ENCODE results near the gene DCTN1.

DCTN1 gene

GRCh38 chr2:74321737-74322136 lies 58.4 kb downstream of the DCTN1 start:
- no peak for DNase-seq (ENCODE audit: low spot score)

DNA sequence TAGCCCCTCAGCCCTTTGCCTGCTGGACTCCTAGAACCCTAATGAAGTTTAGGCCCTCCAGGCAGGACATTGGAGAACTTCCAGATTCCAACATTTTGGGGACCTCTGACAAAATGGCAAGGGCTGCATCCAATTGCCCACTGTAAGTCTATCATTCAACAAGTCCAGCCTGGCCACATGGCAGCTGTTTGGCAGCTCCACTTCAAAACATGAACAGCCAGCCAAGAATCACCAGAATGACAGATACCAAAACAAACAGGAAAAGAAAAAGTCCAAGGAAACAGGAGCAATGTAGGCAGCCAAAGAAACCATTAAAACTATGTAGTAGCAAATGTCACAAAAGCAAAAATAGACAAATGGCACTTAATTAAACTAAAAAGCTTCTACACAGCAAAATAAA lies 62.4 kb downstream of the DCTN1 start:
- DNase-seq (ENCODE audit: low spot score): peak; percentile 30

DNA sequence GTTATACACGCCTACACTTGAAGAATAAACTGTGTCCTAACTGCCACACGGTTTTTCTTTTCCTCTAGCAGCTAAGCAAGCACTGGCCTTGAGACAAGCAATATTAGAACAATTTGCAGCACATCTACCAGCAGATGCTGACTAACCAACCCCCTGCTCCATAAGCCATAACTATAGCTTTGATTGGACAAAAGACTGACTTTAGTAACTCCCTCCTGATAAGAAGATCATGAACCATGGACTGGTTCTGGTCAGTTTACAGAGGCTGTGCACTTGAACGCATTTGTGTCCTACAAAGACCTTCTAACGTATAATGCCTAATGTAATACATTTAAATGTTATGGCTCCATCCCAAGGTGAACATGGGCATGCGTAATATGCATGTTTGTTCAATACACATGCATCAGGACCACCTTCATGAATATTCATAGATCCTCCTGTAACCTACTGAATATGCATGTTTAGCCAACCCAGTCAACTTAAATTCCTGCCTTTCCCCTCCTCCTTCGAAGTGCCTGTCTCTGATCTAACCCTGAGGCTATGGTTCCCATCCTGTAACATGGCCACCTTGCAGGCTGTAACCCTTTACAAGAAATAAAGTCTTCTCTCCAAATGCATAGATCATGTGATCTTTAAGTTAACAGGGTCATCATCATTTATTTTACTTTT lies 63.4 kb downstream of the DCTN1 start:
- no peak for DNase-seq (ENCODE audit: low spot score)

DNA sequence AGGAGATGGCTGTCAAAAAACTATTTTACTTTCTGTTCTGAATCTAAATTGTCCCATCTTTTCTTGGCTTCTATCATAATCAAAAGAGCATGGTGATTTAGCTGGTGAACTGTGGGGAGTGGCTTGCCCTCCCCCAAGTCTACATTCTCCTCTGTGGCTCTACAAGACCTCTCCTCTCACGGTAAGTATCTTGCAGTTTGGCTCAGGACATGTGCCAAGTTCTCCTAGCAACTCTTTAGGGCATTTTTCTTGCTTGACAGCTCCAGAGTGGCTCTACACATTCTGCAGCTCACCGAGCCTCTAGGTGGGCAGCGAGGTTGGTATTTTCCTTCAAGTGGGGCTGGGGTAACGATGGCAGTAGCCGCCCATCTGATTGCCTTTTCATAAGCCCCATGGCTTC lies 66.0 kb downstream of the DCTN1 start:
- no peak for DNase-seq (ENCODE audit: low spot score)

GRCh38 chr2:74313497-74313896 lies 66.6 kb downstream of the DCTN1 start:
- no peak for DNase-seq (ENCODE audit: low spot score)

DNA sequence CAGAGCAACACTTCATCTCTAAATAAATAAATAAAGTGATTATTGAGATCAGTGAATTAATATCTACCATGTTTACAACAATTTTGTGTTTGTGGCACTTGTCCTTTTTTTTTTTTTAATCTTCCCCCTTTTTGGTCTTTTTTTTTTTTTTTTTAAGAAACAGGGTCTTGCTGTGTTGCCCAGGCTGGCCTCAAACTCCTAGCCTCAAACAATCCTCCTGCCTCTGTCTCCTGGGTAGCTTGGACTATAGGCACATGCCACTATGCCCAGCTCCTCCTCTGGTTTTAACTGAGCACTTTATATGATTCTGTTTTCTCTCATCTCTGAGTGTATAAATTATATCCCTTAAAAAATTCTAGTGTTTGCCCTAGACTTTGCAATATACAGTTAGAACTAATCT lies 67.2 kb downstream of the DCTN1 start:
- DNase-seq (ENCODE audit: low spot score): no peak
